HepG2 (cell line): ENCODE measurements around the gene NUDT17. TPM values are rescaled to one million over a fixed set of nuclear protein-coding genes. Genes with fewer than 3 reads are reported as not detected.

Source experiments
- ATRX ChIP-seq: sonication (generic); formaldehyde crosslinking; IDR thresholded peaks from 2 replicates; pipeline ENCODE4 v1.4.0; 2020; ENCODE audit warnings: missing genetic modification reagents, borderline replicate concordance
- DR1 ChIP-seq: sonication (generic); formaldehyde crosslinking; IDR thresholded peaks from 2 replicates; pipeline ENCODE4 v1.8.0; 2021; ENCODE audit warnings: mild to moderate bottlenecking, missing genetic modification reagents, inconsistent platforms
- HOXA3 ChIP-seq: sonication (generic); formaldehyde crosslinking; IDR thresholded peaks from 2 replicates; pipeline ENCODE4 v1.5.0; 2020; ENCODE audit warnings: missing genetic modification reagents
- JDP2 ChIP-seq: sonication (generic); formaldehyde crosslinking; IDR thresholded peaks from 2 replicates; pipeline ENCODE4 v1.8.1; 2022; ENCODE audit warnings: missing genetic modification reagents, borderline replicate concordance
- NAIF1 ChIP-seq: sonication (generic); formaldehyde crosslinking; IDR thresholded peaks from 2 replicates; pipeline ENCODE4 v1.5.0; 2020; ENCODE audit warnings: mild to moderate bottlenecking, missing genetic modification reagents, borderline replicate concordance
- SETDB1 ChIP-seq: sonication (generic); formaldehyde crosslinking; IDR thresholded peaks from 2 replicates; pipeline ENCODE4 v1.5.1; 2020; ENCODE audit warnings: missing genetic modification reagents, mild to moderate bottlenecking, borderline replicate concordance
- SNAI1 ChIP-seq: sonication (generic); formaldehyde crosslinking; IDR thresholded peaks from 2 replicates; pipeline ENCODE4 v1.5.0; 2020; ENCODE audit warnings: mild to moderate bottlenecking, missing genetic modification reagents, borderline replicate concordance
- SP140L ChIP-seq: sonication (generic); formaldehyde crosslinking; IDR thresholded peaks from 2 replicates; pipeline ENCODE4 v1.4.0; 2020; ENCODE audit warnings: missing genetic modification reagents, borderline replicate concordance
- ZNF18 ChIP-seq: sonication (generic); formaldehyde crosslinking; IDR thresholded peaks from 2 replicates; pipeline ENCODE4 v1.8.0; 2022; ENCODE audit warnings: mild to moderate bottlenecking, missing genetic modification reagents; ENCODE audit not compliant: insufficient replicate concordance
- ZNF232 ChIP-seq: sonication (generic); formaldehyde crosslinking; IDR thresholded peaks from 2 replicates; pipeline ENCODE4 v1.4.0; 2020; ENCODE audit warnings: missing genetic modification reagents, borderline replicate concordance
- ZNF234 ChIP-seq: sonication (generic); formaldehyde crosslinking; conservative IDR thresholded peaks from 2 replicates; pipeline ENCODE4 v1.5.1; 2020; ENCODE audit warnings: mild to moderate bottlenecking, missing genetic modification reagents
- ZNF264 ChIP-seq: sonication (generic); formaldehyde crosslinking; IDR thresholded peaks from 2 replicates; pipeline ENCODE4 v1.4.0; 2020; ENCODE audit warnings: missing genetic modification reagents
- ZNF326 ChIP-seq: sonication (generic); formaldehyde crosslinking; IDR thresholded peaks from 2 replicates; pipeline ENCODE4 v1.4.0; 2020; ENCODE audit warnings: missing genetic modification reagents, borderline replicate concordance
- ZNF737 ChIP-seq: sonication (generic); formaldehyde crosslinking; IDR thresholded peaks from 2 replicates; pipeline ENCODE4 v1.5.0; 2020; ENCODE audit warnings: missing genetic modification reagents, mild to moderate bottlenecking, borderline replicate concordance
- ZSCAN21 ChIP-seq: sonication (generic); formaldehyde crosslinking; IDR thresholded peaks from 2 replicates; pipeline ENCODE4 v1.8.0; 2022; ENCODE audit warnings: mild to moderate bottlenecking, missing genetic modification reagents, moderate library complexity, borderline replicate concordance
- polyA plus RNA-seq, 8 experiments: library from polyadenylated mRNA; depleted of rRNA in 3 of 8; stranded (reverse) in 7 of 8; unstranded in 1 of 8; fragments of >200 nt; fragmentation: Illumina TruSeq in 4 of 8; extraction: Trizol in 4 of 8; gene quantifications; 2 replicates each; pipeline versions ENCODE4 v1.2.1 to v1.2.3, GENCODE V29; 2011 to 2016; ENCODE audit warnings: low read depth in 4 of 8, missing spikeins in 1 of 8, mixed read lengths in 1 of 8; ENCODE audit not compliant: insufficient read depth in 1 of 8
- total RNA-seq, 5 experiments: library from RNA; depleted of rRNA; stranded (reverse); fragments of >200 nt; fragmentation: Illumina TruSeq; extraction: Trizol; gene quantifications; 2 replicates each; pipeline ENCODE4 v1.2.3, GENCODE V29; 2016; ENCODE audit warnings: low read depth in 1 of 5
- TF ChIP-seq, protein P1 (sequence below): sonication (generic); formaldehyde crosslinking; IDR thresholded peaks from 2 replicates; pipeline ENCODE4 v1.4.0; 2020; ENCODE audit warnings: missing genetic modification reagents, borderline replicate concordance
- TF ChIP-seq, protein P2 (sequence below): sonication (generic); formaldehyde crosslinking; IDR thresholded peaks from 2 replicates; pipeline ENCODE4 v1.4.0; 2020; ENCODE audit warnings: mild to moderate bottlenecking, missing genetic modification reagents
- TF ChIP-seq, protein P3 (sequence below): sonication (generic); formaldehyde crosslinking; IDR thresholded peaks from 2 replicates; pipeline ENCODE4 v1.8.1; 2023; ENCODE audit warnings: missing genetic modification reagents, inconsistent platforms, borderline replicate concordance
- TF ChIP-seq, protein P4 (sequence below): sonication (generic); formaldehyde crosslinking; IDR thresholded peaks from 2 replicates; pipeline ENCODE4 v1.4.0; 2020; ENCODE audit warnings: mild to moderate bottlenecking, low read depth, missing genetic modification reagents

The NUDT17 gene
- total and polyA plus RNA-seq, 2 of the 13 experiments (the other 11 are each of a cell fraction or from before 2014, with no cell fraction given): 2.6 to 5.8 TPM

DNA sequence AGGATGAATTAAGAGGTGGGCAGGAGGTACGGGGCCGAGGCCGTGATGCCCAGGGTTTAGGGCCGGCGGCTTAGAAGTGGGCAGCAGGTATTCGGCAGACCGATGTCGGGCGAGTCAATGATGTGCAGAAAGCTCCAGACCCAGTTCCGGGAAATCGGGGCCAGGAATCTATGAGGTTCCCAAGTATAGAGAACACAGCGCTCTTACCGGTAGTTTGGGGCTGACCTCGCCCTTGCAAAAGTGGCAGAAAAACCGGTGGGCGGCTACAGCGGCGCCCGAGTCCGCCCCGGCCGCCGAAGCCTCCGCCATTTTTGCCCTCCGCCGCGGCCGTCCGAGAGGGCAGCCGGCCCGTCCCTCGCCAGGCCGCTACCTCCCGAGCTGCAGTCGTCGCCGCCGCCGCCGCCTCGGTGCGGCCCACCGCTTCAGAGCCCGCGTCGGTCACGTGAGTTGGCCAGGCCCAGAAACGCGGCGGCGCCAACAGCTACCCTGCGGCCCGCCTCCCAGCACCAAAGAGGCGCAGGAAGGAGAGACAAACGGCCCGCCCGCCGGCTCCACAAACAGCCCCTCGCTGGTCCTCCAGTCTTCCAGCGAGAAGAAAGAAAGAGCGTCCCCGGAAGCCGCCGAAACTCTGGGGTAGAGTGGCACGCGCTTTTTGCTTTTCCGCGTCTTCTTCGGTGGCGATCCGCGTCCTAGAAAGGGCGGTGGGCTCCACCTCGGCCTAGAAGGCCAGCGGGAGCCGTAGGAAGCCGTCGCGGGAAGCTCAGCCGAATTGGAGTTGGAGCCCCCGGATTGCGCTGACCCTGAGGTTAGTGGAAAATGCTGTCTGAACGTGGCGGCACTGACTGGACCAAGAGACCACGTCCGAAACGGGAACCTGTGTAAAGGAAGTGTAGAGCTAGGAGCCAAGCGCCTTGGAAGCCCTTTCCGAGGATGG, 21.6 kb upstream of the NUDT17 start, which contains the start of the genes POLR3C and RNF115 (continued):
- TF ChIP-seq, protein P1, sequence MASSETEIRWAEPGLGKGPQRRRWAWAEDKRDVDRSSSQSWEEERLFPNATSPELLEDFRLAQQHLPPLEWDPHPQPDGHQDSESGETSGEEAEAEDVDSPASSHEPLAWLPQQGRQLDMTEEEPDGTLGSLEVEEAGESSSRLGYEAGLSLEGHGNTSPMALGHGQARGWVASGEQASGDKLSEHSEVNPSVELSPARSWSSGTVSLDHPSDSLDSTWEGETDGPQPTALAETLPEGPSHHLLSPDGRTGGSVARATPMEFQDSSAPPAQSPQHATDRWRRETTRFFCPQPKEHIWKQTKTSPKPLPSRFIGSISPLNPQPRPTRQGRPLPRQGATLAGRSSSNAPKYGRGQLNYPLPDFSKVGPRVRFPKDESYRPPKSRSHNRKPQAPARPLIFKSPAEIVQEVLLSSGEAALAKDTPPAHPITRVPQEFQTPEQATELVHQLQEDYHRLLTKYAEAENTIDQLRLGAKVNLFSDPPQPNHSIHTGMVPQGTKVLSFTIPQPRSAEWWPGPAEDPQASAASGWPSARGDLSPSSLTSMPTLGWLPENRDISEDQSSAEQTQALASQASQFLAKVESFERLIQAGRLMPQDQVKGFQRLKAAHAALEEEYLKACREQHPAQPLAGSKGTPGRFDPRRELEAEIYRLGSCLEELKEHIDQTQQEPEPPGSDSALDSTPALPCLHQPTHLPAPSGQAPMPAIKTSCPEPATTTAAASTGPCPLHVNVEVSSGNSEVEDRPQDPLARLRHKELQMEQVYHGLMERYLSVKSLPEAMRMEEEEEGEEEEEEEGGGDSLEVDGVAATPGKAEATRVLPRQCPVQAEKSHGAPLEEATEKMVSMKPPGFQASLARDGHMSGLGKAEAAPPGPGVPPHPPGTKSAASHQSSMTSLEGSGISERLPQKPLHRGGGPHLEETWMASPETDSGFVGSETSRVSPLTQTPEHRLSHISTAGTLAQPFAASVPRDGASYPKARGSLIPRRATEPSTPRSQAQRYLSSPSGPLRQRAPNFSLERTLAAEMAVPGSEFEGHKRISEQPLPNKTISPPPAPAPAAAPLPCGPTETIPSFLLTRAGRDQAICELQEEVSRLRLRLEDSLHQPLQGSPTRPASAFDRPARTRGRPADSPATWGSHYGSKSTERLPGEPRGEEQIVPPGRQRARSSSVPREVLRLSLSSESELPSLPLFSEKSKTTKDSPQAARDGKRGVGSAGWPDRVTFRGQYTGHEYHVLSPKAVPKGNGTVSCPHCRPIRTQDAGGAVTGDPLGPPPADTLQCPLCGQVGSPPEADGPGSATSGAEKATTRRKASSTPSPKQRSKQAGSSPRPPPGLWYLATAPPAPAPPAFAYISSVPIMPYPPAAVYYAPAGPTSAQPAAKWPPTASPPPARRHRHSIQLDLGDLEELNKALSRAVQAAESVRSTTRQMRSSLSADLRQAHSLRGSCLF: no peak
- TF ChIP-seq, protein P2, sequence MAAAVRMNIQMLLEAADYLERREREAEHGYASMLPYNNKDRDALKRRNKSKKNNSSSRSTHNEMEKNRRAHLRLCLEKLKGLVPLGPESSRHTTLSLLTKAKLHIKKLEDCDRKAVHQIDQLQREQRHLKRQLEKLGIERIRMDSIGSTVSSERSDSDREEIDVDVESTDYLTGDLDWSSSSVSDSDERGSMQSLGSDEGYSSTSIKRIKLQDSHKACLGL (CRISPR knock-in tag): peak; percentile 56; the same call in 1 of the 2 replicates
- 0 out of 2 replicates have a peak, but pooled peaks have one; percentile 59 for TF ChIP-seq ZNF234 (CRISPR knock-in tag)
- TF ChIP-seq ZNF737 (CRISPR knock-in tag): no peak
- TF ChIP-seq DR1: peak; percentile 82; the same call in 1 of the 2 replicates
- TF ChIP-seq ZNF232 (CRISPR knock-in tag): 0 out of 2 replicates have a peak, but pooled peaks have one; percentile 59
- TF ChIP-seq ZNF18 (CRISPR knock-in tag): no peak
- TF ChIP-seq ZNF264: no peak
- TF ChIP-seq, protein P3, sequence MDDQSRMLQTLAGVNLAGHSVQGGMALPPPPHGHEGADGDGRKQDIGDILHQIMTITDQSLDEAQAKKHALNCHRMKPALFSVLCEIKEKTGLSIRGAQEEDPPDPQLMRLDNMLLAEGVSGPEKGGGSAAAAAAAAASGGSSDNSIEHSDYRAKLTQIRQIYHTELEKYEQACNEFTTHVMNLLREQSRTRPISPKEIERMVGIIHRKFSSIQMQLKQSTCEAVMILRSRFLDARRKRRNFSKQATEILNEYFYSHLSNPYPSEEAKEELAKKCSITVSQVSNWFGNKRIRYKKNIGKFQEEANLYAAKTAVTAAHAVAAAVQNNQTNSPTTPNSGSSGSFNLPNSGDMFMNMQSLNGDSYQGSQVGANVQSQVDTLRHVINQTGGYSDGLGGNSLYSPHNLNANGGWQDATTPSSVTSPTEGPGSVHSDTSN (CRISPR knock-in tag): no peak
- TF ChIP-seq SP140L (CRISPR knock-in tag): no peak
- no peak for TF ChIP-seq JDP2 (CRISPR knock-in tag)
- TF ChIP-seq ZNF326 (CRISPR knock-in tag): no peak
- peak; percentile 79 for TF ChIP-seq HOXA3 (CRISPR knock-in tag)
- TF ChIP-seq ATRX (CRISPR knock-in tag): no peak
- TF ChIP-seq, protein P4, sequence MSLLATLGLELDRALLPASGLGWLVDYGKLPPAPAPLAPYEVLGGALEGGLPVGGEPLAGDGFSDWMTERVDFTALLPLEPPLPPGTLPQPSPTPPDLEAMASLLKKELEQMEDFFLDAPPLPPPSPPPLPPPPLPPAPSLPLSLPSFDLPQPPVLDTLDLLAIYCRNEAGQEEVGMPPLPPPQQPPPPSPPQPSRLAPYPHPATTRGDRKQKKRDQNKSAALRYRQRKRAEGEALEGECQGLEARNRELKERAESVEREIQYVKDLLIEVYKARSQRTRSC (CRISPR knock-in tag): no peak
- 0 out of 2 replicates have a peak, but pooled peaks have one; percentile 60 for TF ChIP-seq NAIF1 (CRISPR knock-in tag)
- TF ChIP-seq SETDB1 (CRISPR knock-in tag): no peak
- TF ChIP-seq ZSCAN21 (CRISPR knock-in tag): peak; percentile 90
- no peak for TF ChIP-seq SNAI1 (CRISPR knock-in tag)
